Right lobe of liver (tissue), 4 donors: ENCODE results near the gene RASGRP1.

ENCODE experiments used
- CTCF ChIP-seq, 4 donors: fragments of 200-600 bp in 3 of 4; fragments of 450-650 bp in 1 of 4; IDR thresholded peaks; one replicate each; pipeline versions ENCODE4 v1.5.1 to v1.8.0; 2016 to 2022; ENCODE audit warnings: antibody characterized with exemption in 4 of 4, mild to moderate bottlenecking in 2 of 4
- POLR2A ChIP-seq: fragments of 450-650 bp; IDR thresholded peaks from one replicate; pipeline ENCODE4 v1.6.1; 2017; ENCODE audit warnings: antibody characterized with exemption, mild to moderate bottlenecking
- donor health status: DM: no; HTN: no; CAD: no.
- donor health status: DM: no; HTN: no; CAD: no.
- donor health status: DM: no; HTN: yes; CAD: no.

DNA sequence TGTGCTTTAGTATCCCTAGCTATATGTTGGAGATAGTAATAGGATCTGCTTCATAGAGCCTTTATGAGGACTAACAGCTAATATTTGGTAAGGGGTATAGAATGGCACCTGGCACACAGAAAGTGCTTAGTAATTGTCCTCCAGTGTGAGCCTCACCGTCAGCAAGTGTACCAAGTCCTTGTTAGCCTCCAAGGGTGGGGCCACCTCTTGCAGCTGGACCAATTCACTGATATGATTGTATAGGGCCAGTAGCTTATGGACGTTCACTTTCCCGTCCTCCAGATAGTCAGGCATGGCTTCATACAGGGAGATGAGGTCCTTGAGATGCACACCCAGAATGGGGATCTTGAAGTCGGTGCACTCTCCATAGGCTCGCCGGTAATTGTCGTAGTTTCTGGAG, 57.0 kb downstream of the RASGRP1 start:
- TF ChIP-seq POLR2A (no peak), CTCF (IDR thresholded peaks at IDR 0.05) (no peak)
